NCI-H1694 (cell line): ENCODE data around the gene KRTAP4-9.
"Not testable (repeated sequence)": the region's sequence is repeated elsewhere in the genome, so short reads cannot be mapped to it uniquely, and the experiment has no call there.

Experiments
- DNase-seq: peaks from one replicate; lab custom pipeline; 2025; lab: John Stamatoyannopoulos, UW

The KRTAP4-9 gene

GRCh38 chr17:41131979-41132378 lies 26.8 kb downstream of the KRTAP4-9 start:
- DNase-seq = no peak

- DNase-seq = no peak
Measured at GRCh38 chr17:41133880-41134735, 28.9 kb downstream of the KRTAP4-9 start.

- not testable (repeated sequence) for DNase-seq
Measured at GRCh38 chr17:41139865-41140264, 34.7 kb downstream of the KRTAP4-9 start.

DNA sequence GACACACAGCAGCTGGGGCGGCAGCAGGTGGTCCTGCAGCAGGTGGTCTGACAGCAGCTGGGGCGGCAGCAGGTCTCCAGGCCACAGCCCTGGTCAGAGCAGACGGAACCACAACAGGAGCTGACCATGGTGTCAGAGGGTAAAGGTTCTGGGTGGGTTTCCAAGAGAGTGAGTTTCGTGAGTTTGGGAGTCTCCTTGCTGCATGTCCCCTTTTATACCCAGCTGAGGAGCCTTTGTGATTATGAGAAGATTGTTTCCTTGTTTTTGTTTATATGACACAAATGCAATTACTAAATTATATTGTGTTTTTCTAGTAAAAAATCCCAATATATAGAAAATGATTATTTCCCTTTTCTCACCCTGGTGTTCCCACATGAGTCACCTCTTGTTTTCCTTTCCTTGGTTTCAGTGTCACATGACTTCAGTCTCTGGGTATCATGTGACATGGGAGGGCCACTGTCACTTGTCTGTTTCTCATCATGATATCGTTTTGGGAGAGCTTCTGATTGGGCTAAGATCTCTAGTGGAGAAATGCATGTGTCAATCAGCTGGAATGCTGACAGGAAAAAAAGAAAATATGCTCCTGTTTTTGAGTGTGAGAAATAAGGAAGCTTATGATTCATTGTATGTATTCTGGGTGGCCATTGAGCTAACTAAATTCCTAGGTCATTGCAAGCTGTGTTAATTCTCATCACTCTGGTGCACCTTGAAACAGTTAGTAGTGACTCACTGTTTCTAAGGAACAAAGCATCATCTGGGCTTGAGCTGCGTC lies 35.4 kb downstream of the KRTAP4-9 start, which contains the start of gene KRTAP4-6:
TSS of gene KRTAP4-6 (minus strand) at position 185 of the 772 bp plus-strand sequence. CDS start at position 128, 57 bp downstream.
- no peak for DNase-seq

- no peak for DNase-seq
Measured at GRCh38 chr17:41141361-41141760, 36.2 kb downstream of the KRTAP4-9 start.

- no peak for DNase-seq
Measured at GRCh38 chr17:41144846-41145245, 39.7 kb downstream of the KRTAP4-9 start.

- DNase-seq = no peak
Measured at GRCh38 chr17:41145261-41145660, 40.1 kb downstream of the KRTAP4-9 start.

- no peak for DNase-seq
Measured at GRCh38 chr17:41147531-41148204, 42.5 kb downstream of the KRTAP4-9 start.

GRCh38 chr17:41148971-41149651 lies 43.9 kb downstream of the KRTAP4-9 start:
- DNase-seq = not testable (repeated sequence)

GRCh38 chr17:41149652-41149985 lies 44.4 kb downstream of the KRTAP4-9 start, which contains the start of gene KRTAP4-5:
Gene KRTAP4-5 (minus strand): TSS chr17:41149825. CDS start chr17:41149767, 58 bp downstream.
- no peak for DNase-seq

- DNase-seq = no peak
Measured at GRCh38 chr17:41150026-41150425, 44.8 kb downstream of the KRTAP4-9 start.

DNA sequence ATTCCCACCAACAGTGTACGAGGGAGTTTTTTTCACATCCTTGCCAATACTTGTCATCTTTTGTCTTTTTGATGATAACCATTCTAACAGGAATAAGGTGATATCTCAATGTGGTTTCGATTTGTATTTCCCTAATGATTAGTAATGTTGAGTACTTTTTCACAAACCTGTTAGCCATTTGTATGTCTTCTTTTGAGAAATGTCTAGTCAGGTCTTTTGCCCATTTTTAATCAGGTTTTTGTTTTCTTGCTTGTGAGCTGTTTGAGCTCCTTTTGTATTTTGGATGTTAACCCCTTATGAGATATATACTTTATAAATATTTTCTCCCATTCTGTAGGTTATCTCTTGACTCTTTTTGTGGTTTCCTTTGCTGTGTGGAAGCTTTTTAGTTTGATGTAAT lies 46.3 kb downstream of the KRTAP4-9 start:
- no peak for DNase-seq

DNA sequence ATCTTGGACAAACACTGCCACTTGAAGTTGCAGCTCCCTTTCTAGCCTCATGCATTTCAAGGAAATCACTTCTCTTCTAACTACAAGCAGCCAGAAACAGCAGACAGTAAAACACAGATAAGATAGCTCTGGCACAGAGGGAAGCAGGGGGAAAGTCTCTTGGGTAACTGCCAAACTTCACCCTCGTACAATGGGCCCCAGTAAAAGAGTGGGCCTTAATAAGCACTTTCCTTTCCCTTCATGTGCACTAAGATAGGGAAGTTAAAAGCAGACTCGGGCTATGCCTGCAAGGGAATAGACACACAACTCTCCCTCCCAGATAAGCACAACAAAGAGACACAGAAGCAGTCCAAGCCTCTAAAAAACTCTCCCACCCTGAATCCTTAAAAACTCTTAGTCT lies 48.7 kb downstream of the KRTAP4-9 start:
- DNase-seq = no peak
